ENCODE results near the gene ZNF518B. TPM values are rescaled to one million over a fixed set of nuclear protein-coding genes. Genes with fewer than 3 reads are reported as not detected.

Gene ZNF518B
- total and polyA plus RNA-seq, 2 donors (not counting 1 experiment from before 2014, with no cell fraction given), result 12.4 to 20.0 TPM

DNA sequence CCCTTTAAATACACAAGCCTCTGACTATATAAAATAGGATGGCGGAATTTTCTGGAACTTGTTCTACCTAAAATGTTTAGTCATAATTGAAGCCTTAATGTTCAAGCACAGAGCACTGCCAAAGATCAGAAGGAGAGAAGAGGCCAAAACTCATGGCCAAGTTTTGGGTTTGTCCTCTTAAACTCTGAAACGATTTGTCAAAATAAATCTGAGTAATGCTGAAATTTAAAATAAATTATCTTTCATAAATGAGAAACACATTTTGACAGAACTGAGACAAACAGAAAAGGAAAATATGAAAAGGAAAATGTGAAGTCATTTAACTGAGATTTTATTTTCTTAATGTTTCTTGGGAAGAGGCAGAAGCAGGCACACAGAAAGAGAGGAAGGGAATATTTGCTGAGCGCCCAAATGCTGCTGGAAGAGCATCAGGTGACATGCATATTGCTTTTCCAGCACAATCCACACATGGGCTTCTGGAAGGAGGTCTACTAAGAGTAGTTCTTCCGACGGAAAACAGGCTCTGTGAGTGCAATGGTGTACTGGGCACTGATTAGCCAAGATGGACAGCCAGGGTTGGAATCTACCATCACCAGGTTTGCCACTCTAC, 47.4 kb upstream of the ZNF518B start:
- Histone ChIP-seq H4K20me1 (ENCODE audit: control insufficient read depth, extremely low read depth, insufficient read depth, low read length) (no peaks in the 10 kb centered on the region), H2AFZ (ENCODE audit: low read length) (no peak overlapping the region), H3K9ac (ENCODE audit: insufficient read depth, low read length) (no peak overlapping the region), H3K79me2 (ENCODE audit: control insufficient read depth, insufficient read depth, low read length) (no peaks in the 10 kb centered on the region), H3K9me3 (ENCODE audit: control insufficient read depth, insufficient read depth, low read depth, low read length) (no peaks in the 10 kb centered on the region), H3K27ac (ENCODE audit: insufficient read depth, low read length) (no peak overlapping the region), H3K4me3 (replicated peaks in 1 of 4; ENCODE audit: control extremely low read depth in 1 of 4, insufficient read depth in 1 of 4, low read depth in 3 of 4, low read length in 4 of 4) (no peak overlapping the region), H3K36me3 (ENCODE audit: control insufficient read depth, insufficient read depth, low read length) (no peaks in the 10 kb centered on the region), H3K4me2 (ENCODE audit: extremely low read depth, insufficient read depth, low read length) (no peak overlapping the region), H3K27me3 (ENCODE audit: control insufficient read depth, insufficient read depth, low read length) (no peaks in the 10 kb centered on the region), H3K4me1 (ENCODE audit: control insufficient read depth, extremely low read depth, insufficient read depth, low read length) (no peaks in the 10 kb centered on the region)
- TF ChIP-seq, protein P1, sequence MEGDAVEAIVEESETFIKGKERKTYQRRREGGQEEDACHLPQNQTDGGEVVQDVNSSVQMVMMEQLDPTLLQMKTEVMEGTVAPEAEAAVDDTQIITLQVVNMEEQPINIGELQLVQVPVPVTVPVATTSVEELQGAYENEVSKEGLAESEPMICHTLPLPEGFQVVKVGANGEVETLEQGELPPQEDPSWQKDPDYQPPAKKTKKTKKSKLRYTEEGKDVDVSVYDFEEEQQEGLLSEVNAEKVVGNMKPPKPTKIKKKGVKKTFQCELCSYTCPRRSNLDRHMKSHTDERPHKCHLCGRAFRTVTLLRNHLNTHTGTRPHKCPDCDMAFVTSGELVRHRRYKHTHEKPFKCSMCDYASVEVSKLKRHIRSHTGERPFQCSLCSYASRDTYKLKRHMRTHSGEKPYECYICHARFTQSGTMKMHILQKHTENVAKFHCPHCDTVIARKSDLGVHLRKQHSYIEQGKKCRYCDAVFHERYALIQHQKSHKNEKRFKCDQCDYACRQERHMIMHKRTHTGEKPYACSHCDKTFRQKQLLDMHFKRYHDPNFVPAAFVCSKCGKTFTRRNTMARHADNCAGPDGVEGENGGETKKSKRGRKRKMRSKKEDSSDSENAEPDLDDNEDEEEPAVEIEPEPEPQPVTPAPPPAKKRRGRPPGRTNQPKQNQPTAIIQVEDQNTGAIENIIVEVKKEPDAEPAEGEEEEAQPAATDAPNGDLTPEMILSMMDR (conservative IDR thresholded peaks at IDR 0.05 in 1 of 2, IDR thresholded peaks at IDR 0.05 in 1 of 2; ENCODE audit: low read depth in 1 of 2, low read length in 2 of 2), result no peak
- TF ChIP-seq EZH2 (IDR thresholded peaks at IDR 0.05; ENCODE audit: low read length, missing control alignments), result no peak
- DNase-seq (ENCODE audit: low read depth in 2 of 2), result no peak

DNA sequence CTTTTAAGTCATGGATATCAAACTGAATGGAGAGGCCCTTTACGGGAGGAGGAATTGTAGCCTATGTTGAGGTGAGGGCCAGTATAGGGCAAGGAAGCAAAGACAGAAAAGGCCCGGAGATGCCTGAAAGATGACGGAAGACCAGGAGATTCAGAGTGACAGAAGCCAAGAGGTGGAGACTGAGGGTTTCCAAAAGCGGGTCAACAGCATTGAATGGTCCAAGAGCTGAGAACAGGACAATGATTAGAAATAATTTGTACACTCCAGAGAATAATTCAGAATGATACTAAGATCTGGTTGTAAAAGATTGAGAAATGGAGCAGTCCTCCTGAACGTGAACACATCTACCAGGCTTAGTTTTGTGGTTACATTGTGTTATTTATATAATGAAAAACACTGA, 45.5 kb upstream of the ZNF518B start:
- Histone ChIP-seq H3K9me3 (ENCODE audit: control insufficient read depth, insufficient read depth, low read depth, low read length) (no peaks in the 10 kb centered on the region), H3K9ac (ENCODE audit: insufficient read depth, low read length) (no peak overlapping the region), H3K36me3 (ENCODE audit: control insufficient read depth, insufficient read depth, low read length) (no peaks in the 10 kb centered on the region), H3K79me2 (ENCODE audit: control insufficient read depth, insufficient read depth, low read length) (no peaks in the 10 kb centered on the region), H2AFZ (ENCODE audit: low read length) (no peak overlapping the region), H3K27ac (ENCODE audit: insufficient read depth, low read length) (no peak overlapping the region), H3K4me3 (replicated peaks in 1 of 4; ENCODE audit: control extremely low read depth in 1 of 4, insufficient read depth in 1 of 4, low read depth in 3 of 4, low read length in 4 of 4) (no peak overlapping the region), H3K4me1 (ENCODE audit: control insufficient read depth, extremely low read depth, insufficient read depth, low read length) (no peaks in the 10 kb centered on the region), H3K27me3 (ENCODE audit: control insufficient read depth, insufficient read depth, low read length) (no peaks in the 10 kb centered on the region), H3K4me2 (ENCODE audit: extremely low read depth, insufficient read depth, low read length) (no peak overlapping the region), H4K20me1 (ENCODE audit: control insufficient read depth, extremely low read depth, insufficient read depth, low read length) (no peaks in the 10 kb centered on the region)
- no peak for DNase-seq (ENCODE audit: low read depth in 2 of 2)
- TF ChIP-seq EZH2 (IDR thresholded peaks at IDR 0.05; ENCODE audit: low read length, missing control alignments), result no peak
- TF ChIP-seq, protein P1 (conservative IDR thresholded peaks at IDR 0.05 in 1 of 2, IDR thresholded peaks at IDR 0.05 in 1 of 2; ENCODE audit: low read depth in 1 of 2, low read length in 2 of 2), result no peak

DNA sequence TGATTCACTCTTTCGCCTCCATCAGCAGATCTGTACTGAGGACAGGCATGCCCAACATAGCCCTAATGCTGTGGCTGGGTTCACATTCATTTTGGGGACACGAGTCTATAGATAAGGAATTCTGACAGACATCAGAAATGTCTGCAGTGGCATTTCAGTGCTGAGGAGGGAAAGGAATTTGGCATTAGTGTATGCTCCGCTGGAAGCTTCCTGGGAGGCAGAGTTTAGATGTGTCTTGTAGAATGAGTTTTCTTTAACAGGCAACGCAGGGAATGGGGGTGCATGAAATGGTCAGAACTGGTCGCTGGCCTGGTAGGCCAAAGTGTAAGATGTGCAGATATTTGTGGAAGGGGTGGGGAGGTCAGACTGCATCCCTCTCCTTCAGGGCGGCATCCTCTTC, 43.5 kb upstream of the ZNF518B start:
- Histone ChIP-seq H3K9ac (ENCODE audit: insufficient read depth, low read length) (no peak overlapping the region), H3K36me3 (ENCODE audit: control insufficient read depth, insufficient read depth, low read length) (no peaks in the 10 kb centered on the region), H3K9me3 (ENCODE audit: control insufficient read depth, insufficient read depth, low read depth, low read length) (no peaks in the 10 kb centered on the region), H3K4me1 (ENCODE audit: control insufficient read depth, extremely low read depth, insufficient read depth, low read length) (no peaks in the 10 kb centered on the region), H3K4me2 (ENCODE audit: extremely low read depth, insufficient read depth, low read length) (no peak overlapping the region), H3K27ac (ENCODE audit: insufficient read depth, low read length) (no peak overlapping the region), H3K79me2 (ENCODE audit: control insufficient read depth, insufficient read depth, low read length) (no peaks in the 10 kb centered on the region), H2AFZ (ENCODE audit: low read length) (no peak overlapping the region), H3K27me3 (ENCODE audit: control insufficient read depth, insufficient read depth, low read length) (no peaks in the 10 kb centered on the region), H4K20me1 (ENCODE audit: control insufficient read depth, extremely low read depth, insufficient read depth, low read length) (no peaks in the 10 kb centered on the region), H3K4me3 (replicated peaks in 1 of 4; ENCODE audit: control extremely low read depth in 1 of 4, insufficient read depth in 1 of 4, low read depth in 3 of 4, low read length in 4 of 4) (no peak overlapping the region)
- no peak for DNase-seq (ENCODE audit: low read depth in 2 of 2)
- TF ChIP-seq EZH2 (IDR thresholded peaks at IDR 0.05; ENCODE audit: low read length, missing control alignments), result no peak
- TF ChIP-seq, protein P1 (conservative IDR thresholded peaks at IDR 0.05 in 1 of 2, IDR thresholded peaks at IDR 0.05 in 1 of 2; ENCODE audit: low read depth in 1 of 2, low read length in 2 of 2), result no peak

All from fibroblast of lung (primary cell).